Measurements from ENCODE around the gene PHF20.
"Not testable (repeated sequence)": the region's sequence is repeated elsewhere in the genome, so short reads cannot be mapped to it uniquely, and the experiment has no call there.

Gene PHF20

DNA sequence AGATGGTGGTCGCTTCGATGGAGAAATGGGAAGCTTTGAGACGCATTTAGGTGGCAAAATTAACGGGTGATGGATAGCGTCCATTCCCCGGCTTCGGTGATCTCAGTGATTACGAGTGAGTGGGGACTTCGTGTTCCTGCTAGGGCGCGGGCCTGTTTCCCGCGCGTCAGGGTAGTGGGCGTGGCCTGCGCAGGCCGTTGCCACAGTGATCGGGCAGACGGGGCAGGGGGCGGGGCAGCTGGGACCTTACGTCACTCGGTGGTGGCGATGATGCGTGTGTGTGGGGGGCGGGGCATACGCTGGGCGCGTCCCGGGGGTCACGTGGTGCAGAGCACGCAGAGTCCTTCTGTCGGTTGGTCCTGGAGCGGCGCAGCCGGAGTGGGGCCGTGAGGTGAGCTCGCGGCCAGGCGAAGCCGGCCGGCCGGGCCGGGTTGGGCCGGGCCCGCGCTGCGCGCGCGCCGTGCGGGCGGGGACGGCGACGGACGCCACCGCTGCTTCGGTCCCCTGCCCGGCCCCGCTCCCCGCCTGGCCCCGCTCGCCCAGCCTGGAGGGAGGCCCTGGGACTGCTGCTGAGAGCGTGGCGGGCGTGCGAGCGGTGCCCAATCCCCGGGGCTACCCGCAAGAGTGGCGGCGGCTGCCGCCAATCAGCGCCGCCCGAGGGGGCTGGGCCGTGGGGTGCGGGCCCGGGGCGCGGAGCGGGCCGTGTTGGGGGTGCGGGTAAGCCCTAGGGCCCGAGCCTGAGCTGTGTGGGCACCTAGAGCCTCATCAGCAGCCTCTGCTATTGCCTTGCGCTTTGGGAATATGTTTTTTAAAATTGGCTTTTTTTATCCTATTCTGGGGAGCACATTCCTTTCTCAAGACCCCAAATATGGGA lies at the start of gene PHF20:
PHF20 (plus strand) TSS at position 327 of the 874 bp plus-strand sequence. CDS start 29,508 bp downstream, outside the sequence.
- Mint-ChIP-seq H3K27ac (peak within 1 kb of the TSS; percentile 93), H3K36me3 (ENCODE audit: low read depth) (peaks cover 51% of the 10 kb centered on the region), H3K4me3 (peak within 1 kb of the TSS; percentile 83), H3K27me3 (no peaks in the 10 kb centered on the region), H3K9me3 (peaks cover 8% of the 10 kb centered on the region), H3K4me1 (ENCODE audit: low read depth) (peaks cover 71% of the 10 kb centered on the region)
- peak; percentile 99 for DNase-seq

DNA sequence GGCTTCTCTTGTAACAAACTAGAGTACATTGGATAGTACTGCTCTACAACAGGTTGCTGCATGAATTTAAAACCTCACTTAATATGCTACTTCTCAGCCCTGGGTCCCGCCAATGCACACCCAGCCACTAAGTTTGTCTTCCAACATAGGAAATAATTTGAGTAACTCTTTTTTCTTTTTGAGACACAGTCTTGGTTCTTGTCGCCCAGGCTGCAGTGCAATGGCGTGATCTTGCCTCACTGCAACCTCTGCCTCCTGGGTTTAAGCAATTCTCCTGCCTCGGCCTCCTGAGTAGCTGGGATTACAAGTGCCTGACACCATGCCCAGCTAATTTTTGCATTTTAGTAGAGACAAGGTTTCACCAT lies 48.6 kb upstream of the PHF20 start:
- Mint-ChIP-seq H3K27ac (peak overlapping the region; percentile 88), H3K4me1 (ENCODE audit: low read depth) (peaks cover 62% of the 10 kb centered on the region), H3K36me3 (ENCODE audit: low read depth) (peaks cover 98% of the 10 kb centered on the region)
- not testable (repeated sequence) for H3K27me3 Mint-ChIP-seq, H3K9me3 Mint-ChIP-seq, H3K4me3 Mint-ChIP-seq
- DNase-seq = peak; percentile 30

- peaks cover 61% of the 10 kb centered on the region for H3K4me1 Mint-ChIP-seq (ENCODE audit: low read depth)
- H3K27ac Mint-ChIP-seq = peak overlapping the region; percentile 88
- H3K4me3 Mint-ChIP-seq, H3K27me3 Mint-ChIP-seq, H3K9me3 Mint-ChIP-seq, DNase-seq: not testable (repeated sequence)
- H3K36me3 Mint-ChIP-seq (ENCODE audit: low read depth) = peaks cover 98% of the 10 kb centered on the region
Observed at GRCh38 chr20:35723652-35724320, 48.0 kb upstream of the PHF20 start.

GRCh38 chr20:35724321-35725230 lies 47.2 kb upstream of the PHF20 start:
- Mint-ChIP-seq H3K4me3 (no peak overlapping the region), H3K36me3 (ENCODE audit: low read depth) (peaks cover 98% of the 10 kb centered on the region), H3K9me3 (no peaks in the 10 kb centered on the region), H3K4me1 (ENCODE audit: low read depth) (peaks cover 60% of the 10 kb centered on the region), H3K27me3 (no peaks in the 10 kb centered on the region), H3K27ac (peak overlapping the region; percentile 88)
- no peak for DNase-seq

DNA sequence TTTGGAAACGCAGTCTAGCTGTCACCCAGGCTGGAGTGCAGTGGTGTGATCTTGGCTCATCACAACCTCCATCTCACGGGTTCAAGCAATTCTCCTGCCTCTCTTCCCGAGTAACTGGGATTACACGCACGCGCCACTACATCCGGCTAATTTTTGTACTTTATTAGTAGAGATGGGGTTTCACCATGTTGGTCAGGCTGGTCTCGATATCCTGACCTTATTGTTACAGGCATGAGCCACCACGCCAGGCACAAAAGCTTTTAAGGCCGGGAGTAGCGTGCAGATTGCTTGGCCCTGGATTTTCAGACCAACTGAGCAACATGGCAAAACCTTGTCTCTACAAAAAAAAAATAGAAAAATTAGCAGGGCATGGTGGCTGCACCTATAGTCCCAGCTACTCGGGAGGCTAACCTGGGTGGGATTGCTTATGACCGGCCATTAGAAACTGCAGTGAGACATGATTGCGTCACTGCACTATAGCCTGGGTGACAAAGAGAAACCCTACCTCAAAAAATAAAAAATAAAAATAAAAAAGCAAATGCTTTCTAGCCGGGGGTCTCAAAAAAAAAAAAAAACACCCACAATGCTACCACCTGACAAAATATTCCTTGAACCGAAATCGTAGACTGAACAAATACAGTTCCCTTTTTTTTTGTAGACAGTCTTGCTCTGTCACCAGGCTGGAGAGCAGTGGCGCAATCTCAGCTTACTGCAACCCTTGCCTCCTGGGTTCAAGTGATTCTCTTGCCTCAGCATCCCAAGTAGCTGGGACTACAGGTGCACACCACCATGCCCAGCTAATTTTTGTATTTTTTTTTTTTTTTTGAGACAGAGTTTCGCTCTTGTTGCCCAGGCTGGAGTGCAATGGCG lies 44.7 kb upstream of the PHF20 start:
- peaks cover 61% of the 10 kb centered on the region for H3K4me1 Mint-ChIP-seq (ENCODE audit: low read depth)
- DNase-seq = no peak
- H3K4me3 Mint-ChIP-seq = no peak overlapping the region
- H3K27ac Mint-ChIP-seq = peak overlapping the region; percentile 61
- H3K27me3 Mint-ChIP-seq = no peaks in the 10 kb centered on the region
- peaks cover 98% of the 10 kb centered on the region for H3K36me3 Mint-ChIP-seq (ENCODE audit: low read depth)
- no peaks in the 10 kb centered on the region for H3K9me3 Mint-ChIP-seq

DNA sequence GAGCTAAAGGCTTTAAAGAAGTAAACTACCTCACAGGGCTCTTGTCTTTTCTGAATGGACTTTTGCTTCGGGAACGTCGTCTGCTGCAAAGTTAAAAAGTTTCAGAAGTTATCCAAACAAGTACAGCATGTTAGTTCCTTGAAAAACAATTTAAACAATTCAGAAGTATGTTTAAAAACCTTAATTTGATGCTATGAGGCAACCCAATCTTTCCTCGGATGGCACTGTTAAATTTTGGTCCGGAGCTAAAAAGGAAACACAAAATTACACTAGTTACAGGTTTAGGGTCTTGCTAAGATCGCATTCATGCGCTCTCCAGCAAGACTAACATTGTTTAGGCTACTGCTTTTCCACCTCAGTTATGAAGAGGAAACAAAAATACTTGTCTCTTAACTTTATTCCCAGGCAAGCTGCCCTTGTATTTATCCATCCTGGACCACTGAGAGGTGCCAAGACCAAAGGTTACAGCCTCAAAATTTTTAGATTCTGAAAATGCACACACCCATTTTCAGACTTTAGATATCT lies 42.5 kb upstream of the PHF20 start:
- Mint-ChIP-seq H3K4me3 (no peak overlapping the region), H3K27ac (peak overlapping the region; percentile 36), H3K27me3 (no peaks in the 10 kb centered on the region), H3K36me3 (ENCODE audit: low read depth) (peaks cover 98% of the 10 kb centered on the region), H3K9me3 (no peaks in the 10 kb centered on the region), H3K4me1 (ENCODE audit: low read depth) (peaks cover 63% of the 10 kb centered on the region)
- no peak for DNase-seq

DNA sequence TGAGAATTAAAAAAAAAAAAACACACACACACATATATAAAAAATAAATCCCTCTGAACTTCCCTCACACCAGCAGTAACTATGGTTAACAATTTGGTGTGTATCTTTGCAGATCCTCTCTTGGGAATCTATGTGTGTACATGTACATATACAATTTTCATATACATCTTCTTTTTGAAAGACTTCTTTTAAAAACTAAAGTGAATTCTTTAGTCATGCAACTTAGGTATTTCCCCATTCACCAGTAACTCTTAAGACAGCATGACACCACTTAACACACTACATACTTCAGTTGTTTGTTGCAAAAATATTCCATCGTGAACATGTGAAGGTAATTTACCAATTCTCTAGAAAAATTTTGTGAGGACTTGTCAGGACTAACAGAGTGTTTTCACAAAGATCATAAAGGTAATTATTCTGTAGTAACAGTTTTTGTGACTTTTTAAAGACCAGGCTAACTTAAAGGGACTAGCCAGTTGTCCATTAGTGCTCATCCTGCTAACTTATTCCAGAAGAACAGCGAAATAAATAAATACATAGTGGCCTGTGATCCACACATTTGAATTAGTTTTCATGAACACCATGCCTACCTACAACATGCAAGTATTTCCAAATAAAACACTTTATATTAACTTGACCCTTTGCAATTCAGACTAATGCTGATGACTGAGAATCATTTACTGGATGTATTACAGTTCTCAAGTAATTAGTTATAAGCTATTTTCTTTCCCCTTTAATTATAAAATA lies 41.8 kb upstream of the PHF20 start:
- Mint-ChIP-seq H3K27me3 (no peaks in the 10 kb centered on the region), H3K4me1 (ENCODE audit: low read depth) (peaks cover 64% of the 10 kb centered on the region), H3K36me3 (ENCODE audit: low read depth) (peaks cover 98% of the 10 kb centered on the region), H3K9me3 (no peaks in the 10 kb centered on the region), H3K4me3 (peak overlapping the region; percentile 15), H3K27ac (peak overlapping the region; percentile 83)
- no peak for DNase-seq

DNA sequence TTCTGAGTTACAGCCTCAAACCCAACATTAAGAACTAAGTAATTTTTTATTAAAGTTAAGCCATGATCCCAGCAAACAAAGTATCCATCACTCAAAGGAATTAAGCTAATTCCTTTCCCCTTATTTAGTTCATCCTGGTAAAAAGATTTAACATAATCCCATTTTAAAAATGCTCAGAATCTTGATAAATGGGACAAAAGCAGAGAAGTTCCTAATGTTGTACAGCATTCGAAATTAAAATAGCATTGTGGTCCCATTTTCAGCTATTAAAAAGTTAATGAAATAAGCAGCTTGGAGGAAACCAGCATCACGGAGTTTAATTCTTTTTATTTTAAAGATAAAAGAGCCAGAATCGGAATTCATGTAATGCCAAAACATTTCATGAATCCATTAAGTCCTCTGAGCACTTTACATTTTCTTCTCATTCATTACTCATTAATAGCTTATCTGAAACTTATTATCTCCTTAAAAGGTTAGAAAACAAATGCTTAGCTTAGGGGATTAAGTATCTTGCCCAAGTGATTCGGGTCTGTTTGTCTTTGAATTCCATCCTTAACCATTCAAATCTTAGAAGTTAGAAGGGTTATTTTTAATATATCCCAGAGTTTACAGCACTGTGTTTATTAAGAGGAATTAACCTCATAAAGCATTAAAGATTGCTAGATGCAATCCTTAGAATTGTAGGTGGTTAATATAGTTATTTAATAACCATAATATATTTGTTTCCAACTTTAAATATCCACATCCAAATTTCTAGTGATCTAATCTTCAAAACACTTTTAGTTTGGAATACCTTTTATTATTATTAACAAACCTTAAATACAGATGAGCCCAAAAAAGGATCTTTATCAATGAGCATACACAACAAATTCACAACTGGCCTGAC lies 41.0 kb upstream of the PHF20 start:
- no peak for DNase-seq
- H3K27me3 Mint-ChIP-seq = no peaks in the 10 kb centered on the region
- peak overlapping the region; percentile 23 for H3K4me3 Mint-ChIP-seq
- H3K4me1 Mint-ChIP-seq (ENCODE audit: low read depth) = peaks cover 64% of the 10 kb centered on the region
- no peaks in the 10 kb centered on the region for H3K9me3 Mint-ChIP-seq
- peak overlapping the region; percentile 83 for H3K27ac Mint-ChIP-seq
- peaks cover 98% of the 10 kb centered on the region for H3K36me3 Mint-ChIP-seq (ENCODE audit: low read depth)

DNA sequence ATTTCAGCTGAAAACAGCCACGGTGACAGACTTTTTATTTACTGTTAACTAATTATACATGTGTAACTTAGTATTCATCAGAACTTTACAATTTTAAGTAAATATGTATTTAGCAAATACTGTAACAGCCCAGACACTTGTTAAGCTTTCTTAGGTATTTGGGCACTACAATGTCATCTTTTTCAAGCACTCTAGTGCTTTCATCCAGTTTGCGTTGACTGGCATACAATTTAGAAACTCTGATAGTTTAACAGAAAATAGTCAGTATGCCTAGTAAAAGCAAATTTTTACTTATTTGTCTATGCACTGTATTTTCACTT lies 40.4 kb upstream of the PHF20 start:
- peak overlapping the region; percentile 82 for H3K27ac Mint-ChIP-seq
- peak overlapping the region; percentile 23 for H3K4me3 Mint-ChIP-seq
- peaks cover 68% of the 10 kb centered on the region for H3K4me1 Mint-ChIP-seq (ENCODE audit: low read depth)
- no peaks in the 10 kb centered on the region for H3K9me3 Mint-ChIP-seq
- no peaks in the 10 kb centered on the region for H3K27me3 Mint-ChIP-seq
- DNase-seq = no peak
- H3K36me3 Mint-ChIP-seq (ENCODE audit: low read depth) = peaks cover 98% of the 10 kb centered on the region

GRCh38 chr20:35731862-35732643 lies 39.8 kb upstream of the PHF20 start:
- Mint-ChIP-seq H3K4me3 (peak overlapping the region; percentile 23), H3K27me3 (no peaks in the 10 kb centered on the region), H3K36me3 (ENCODE audit: low read depth) (peaks cover 98% of the 10 kb centered on the region), H3K27ac (peak overlapping the region; percentile 82), H3K4me1 (ENCODE audit: low read depth) (peaks cover 64% of the 10 kb centered on the region), H3K9me3 (no peaks in the 10 kb centered on the region)
- no peak for DNase-seq

- Mint-ChIP-seq H3K9me3 (no peaks in the 10 kb centered on the region), H3K4me3 (peak overlapping the region; percentile 31), H3K36me3 (ENCODE audit: low read depth) (peaks cover 98% of the 10 kb centered on the region), H3K4me1 (ENCODE audit: low read depth) (peaks cover 65% of the 10 kb centered on the region), H3K27ac (peak overlapping the region; percentile 82), H3K27me3 (no peaks in the 10 kb centered on the region)
- no peak for DNase-seq
Observed at GRCh38 chr20:35732644-35732982, 39.2 kb upstream of the PHF20 start.

DNA sequence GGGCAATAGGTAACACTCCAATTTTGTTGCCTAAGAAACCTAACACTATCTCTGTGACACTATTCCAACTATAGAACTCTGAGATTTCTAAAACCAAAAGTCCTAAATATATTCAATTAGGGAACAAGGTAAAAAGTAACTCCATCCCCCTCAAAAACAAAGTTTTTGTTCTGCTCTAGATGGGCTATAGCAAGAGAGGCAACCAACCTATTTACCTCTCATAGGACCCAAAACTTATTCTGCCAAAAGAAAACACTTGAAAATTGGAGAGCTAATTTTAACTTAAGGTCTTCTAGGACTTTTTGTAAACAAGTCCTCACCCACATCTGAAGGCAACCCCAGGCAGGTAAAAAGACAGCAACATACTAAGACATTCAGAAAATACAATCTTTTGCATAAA lies 37.4 kb upstream of the PHF20 start:
- H3K27me3 Mint-ChIP-seq = no peaks in the 10 kb centered on the region
- H3K36me3 Mint-ChIP-seq (ENCODE audit: low read depth) = peaks cover 98% of the 10 kb centered on the region
- peak overlapping the region; percentile 31 for H3K4me3 Mint-ChIP-seq
- H3K9me3 Mint-ChIP-seq = no peaks in the 10 kb centered on the region
- no peak for DNase-seq
- peaks cover 78% of the 10 kb centered on the region for H3K4me1 Mint-ChIP-seq (ENCODE audit: low read depth)
- peak overlapping the region; percentile 77 for H3K27ac Mint-ChIP-seq
